ENCODE results near the gene MYO18B.
"Not testable (repeated sequence)": the region's sequence is repeated elsewhere in the genome, so short reads cannot be mapped to it uniquely, and the experiment has no call there.

MYO18B gene, protein sequence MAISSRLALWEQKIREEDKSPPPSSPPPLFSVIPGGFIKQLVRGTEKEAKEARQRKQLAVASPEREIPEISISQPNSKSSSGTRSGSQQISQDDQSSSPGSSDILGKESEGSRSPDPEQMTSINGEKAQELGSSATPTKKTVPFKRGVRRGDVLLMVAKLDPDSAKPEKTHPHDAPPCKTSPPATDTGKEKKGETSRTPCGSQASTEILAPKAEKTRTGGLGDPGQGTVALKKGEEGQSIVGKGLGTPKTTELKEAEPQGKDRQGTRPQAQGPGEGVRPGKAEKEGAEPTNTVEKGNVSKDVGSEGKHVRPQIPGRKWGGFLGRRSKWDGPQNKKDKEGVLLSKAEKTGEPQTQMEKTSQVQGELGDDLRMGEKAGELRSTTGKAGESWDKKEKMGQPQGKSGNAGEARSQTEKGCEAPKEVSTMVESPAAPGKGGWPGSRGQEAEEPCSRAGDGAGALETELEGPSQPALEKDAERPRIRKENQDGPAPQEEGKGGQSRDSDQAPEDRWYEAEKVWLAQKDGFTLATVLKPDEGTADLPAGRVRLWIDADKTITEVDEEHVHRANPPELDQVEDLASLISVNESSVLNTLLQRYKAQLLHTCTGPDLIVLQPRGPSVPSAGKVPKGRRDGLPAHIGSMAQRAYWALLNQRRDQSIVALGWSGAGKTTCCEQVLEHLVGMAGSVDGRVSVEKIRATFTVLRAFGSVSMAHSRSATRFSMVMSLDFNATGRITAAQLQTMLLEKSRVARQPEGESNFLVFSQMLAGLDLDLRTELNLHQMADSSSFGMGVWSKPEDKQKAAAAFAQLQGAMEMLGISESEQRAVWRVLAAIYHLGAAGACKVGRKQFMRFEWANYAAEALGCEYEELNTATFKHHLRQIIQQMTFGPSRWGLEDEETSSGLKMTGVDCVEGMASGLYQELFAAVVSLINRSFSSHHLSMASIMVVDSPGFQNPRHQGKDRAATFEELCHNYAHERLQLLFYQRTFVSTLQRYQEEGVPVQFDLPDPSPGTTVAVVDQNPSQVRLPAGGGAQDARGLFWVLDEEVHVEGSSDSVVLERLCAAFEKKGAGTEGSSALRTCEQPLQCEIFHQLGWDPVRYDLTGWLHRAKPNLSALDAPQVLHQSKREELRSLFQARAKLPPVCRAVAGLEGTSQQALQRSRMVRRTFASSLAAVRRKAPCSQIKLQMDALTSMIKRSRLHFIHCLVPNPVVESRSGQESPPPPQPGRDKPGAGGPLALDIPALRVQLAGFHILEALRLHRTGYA (N-terminal part only)

GRCh38 chr22:25741692-25742626 lies at the start of gene MYO18B:
TSS of gene MYO18B (plus strand) at chr22:25742188. CDS start at chr22:25761093, 18,905 bp downstream.
- no peak for DNase-seq (ENCODE audit: low spot score)

GRCh38 chr22:25692397-25693267 lies 49.4 kb upstream of the MYO18B start:
- DNase-seq (ENCODE audit: low spot score): no peak

DNA sequence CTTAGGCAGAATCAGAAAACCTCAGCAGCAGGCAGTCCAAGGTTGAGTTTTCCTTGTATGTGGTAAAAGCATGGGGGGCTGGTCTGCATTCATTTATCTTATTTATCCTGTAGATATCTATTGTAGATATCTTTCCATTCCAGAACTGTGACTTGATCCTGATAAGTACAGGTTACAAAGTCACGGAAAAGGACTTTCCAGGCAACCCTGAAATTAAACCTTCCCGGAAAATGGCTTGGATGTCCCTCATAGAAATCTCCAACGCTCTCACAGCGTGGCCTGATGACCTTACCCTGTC lies 48.8 kb upstream of the MYO18B start:
- no peak for DNase-seq (ENCODE audit: low spot score)

GRCh38 chr22:25694196-25694907 lies 47.6 kb upstream of the MYO18B start:
- no peak for DNase-seq (ENCODE audit: low spot score)

- no peak for DNase-seq (ENCODE audit: low spot score)
These were observed 46.8 kb upstream of the MYO18B start for GRCh38 chr22:25695146-25695545.

GRCh38 chr22:25696763-25697162 lies 45.2 kb upstream of the MYO18B start:
- no peak for DNase-seq (ENCODE audit: low spot score)

DNA sequence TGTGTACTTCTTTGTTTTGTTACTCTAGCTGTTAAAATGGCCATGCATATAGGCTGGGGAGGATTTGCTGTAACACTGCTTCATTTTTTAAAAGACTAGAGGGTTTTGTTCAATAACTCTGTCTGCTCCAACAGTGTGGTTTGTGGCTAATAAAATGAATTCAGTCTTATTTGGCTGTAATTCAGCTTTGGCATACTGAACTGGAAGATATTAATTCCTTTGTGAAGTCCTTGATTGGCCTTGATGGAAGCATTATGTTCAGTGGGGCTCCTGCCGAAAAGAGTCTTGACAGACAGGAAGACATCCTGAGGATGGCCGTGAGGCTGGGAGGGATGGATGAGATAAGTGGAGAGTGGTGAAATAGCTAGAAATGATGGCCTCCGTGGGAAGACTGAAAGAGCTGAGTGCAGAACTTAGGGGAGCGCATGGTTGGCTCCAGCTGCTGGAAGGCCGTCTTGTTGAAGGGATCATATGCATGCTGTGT lies 44.8 kb upstream of the MYO18B start:
- no peak for DNase-seq (ENCODE audit: low spot score)

DNA sequence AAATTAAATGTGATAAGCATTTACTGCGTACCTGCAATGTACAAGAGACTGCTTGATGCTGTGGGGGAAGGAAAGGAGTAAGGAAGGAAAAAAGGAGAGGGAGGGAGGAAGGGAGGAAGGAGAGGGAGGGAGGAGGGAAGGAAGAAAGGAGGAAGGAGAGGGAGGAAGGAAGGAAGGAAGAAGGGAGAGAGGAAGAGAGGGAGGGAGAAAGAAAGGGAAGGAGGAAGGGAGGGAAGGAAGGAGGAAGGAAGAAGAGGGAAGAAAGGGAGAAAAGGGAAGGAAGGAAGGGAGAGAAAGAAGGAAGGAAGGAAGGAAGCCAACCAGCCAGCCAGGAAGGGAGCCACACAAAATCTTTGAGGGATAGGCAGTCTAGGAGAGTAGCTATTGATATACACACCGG lies 44.0 kb upstream of the MYO18B start:
- DNase-seq (ENCODE audit: low spot score): no peak

- no peak for DNase-seq (ENCODE audit: low spot score)
These were observed 43.5 kb upstream of the MYO18B start for GRCh38 chr22:25698461-25698860.

DNA sequence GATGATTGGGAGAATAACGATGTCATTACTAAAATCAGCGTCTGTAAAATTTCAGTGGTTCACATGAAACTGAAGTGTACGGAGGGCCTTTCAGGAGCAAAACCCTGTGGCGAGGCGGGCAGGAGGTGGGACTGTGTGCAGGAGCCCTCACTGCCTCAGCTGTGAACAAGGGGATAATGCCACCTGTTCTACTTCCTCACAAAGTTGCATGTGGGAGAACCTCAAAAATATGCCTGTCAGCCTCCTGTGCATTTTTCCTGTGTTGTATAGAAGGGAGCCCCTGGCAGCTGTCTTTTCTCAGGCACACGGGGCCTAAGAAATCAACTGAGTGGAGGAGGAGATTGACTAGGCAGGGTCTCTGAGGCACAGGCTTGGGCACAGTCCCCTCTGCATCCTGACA lies 43.0 kb upstream of the MYO18B start:
- DNase-seq (ENCODE audit: low spot score): no peak

- no peak for DNase-seq (ENCODE audit: low spot score)
These were observed 40.8 kb upstream of the MYO18B start for GRCh38 chr22:25701056-25701780.

- DNase-seq (ENCODE audit: low spot score): no peak
These were observed 39.9 kb upstream of the MYO18B start for GRCh38 chr22:25702040-25702439.

GRCh38 chr22:25702571-25703167 lies 39.3 kb upstream of the MYO18B start:
- no peak for DNase-seq (ENCODE audit: low spot score)

DNA sequence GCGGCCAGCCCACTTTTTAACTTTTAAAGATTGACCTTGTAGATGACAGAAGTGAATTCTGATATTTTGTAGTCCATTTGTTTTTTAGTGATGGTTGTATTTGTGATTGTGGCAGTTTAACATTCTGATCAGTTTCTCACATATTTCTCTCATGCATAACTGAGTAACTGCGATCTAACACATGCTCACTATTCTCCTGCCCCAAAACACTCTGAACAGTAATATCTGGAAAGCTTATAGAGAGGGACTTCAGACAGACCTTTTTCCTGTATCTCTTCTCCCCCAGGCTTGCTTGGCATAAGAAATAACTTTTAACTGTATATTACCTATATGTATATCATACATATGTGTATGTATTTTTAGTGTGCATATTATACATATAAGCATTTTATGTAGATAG lies 37.3 kb upstream of the MYO18B start:
- DNase-seq (ENCODE audit: low spot score): no peak

DNA sequence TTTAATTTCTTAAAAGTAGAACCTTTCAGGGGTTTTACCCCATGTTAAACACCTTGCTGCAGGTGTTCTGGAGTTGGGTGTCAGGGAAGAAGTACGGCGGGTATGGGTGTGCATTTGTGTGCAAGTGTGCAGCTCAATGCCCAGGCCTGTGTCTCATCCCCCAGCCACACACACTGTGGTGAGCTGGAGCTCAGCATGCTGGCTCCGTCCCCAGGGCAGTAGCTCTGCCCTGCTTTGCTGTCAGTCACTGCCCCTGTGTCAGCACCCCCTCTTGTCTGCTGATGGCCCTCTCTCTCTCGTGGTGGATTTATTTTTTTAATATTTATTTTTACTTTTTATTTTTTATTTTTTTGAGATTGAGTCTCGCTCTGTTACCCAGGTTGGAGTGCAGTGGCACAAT lies 35.8 kb upstream of the MYO18B start:
- no peak for DNase-seq (ENCODE audit: low spot score)

- DNase-seq (ENCODE audit: low spot score): not testable (repeated sequence)
These were observed 33.6 kb upstream of the MYO18B start for GRCh38 chr22:25708430-25708829.

DNA sequence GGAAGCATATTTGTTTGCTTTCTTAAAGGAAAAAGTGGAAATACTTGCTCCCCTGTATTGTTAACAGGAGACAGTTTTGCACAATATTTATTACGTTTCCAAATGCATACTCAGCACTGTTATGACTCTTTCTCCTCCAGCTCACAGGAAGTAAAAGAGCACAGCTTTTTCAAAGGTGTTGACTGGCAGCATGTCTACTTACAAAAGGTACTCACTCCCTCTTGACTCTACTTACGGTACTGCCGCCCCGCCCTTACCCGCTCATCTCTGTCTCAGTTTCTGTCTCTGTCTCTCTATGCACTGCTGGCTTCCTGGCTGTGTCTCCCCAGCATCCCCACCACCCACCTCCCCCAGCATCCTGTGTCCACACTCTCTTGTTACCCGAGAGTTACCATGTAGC lies 32.2 kb upstream of the MYO18B start:
- no peak for DNase-seq (ENCODE audit: low spot score)

GRCh38 chr22:25710501-25710900 lies 31.5 kb upstream of the MYO18B start:
- no peak for DNase-seq (ENCODE audit: low spot score)

Data from iPS-NIHi11 (cell line).